HG02938 (cell line): ENCODE measurements around the gene AFP.
"Not testable (repeated sequence)": the region's sequence is repeated elsewhere in the genome, so short reads cannot be mapped to it uniquely, and the experiment has no call there.

Experiments used
- ATAC-seq: cut with Tn5 transposase; IDR thresholded peaks from one replicate; pipeline ENCODE4 v1.9.1; 2021; ENCODE audit warnings: mild to moderate bottlenecking, moderate library complexity; ENCODE audit not compliant: unreplicated experiment

Gene AFP

DNA sequence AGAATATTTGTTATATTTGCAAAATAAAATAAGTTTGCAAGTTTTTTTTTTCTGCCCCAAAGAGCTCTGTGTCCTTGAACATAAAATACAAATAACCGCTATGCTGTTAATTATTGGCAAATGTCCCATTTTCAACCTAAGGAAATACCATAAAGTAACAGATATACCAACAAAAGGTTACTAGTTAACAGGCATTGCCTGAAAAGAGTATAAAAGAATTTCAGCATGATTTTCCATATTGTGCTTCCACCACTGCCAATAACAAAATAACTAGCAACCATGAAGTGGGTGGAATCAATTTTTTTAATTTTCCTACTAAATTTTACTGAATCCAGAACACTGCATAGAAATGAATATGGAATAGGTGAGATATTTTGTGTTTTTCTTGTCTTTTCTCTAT, at the start of gene AFP:
Gene AFP (plus strand): TSS at position 238 of the 400 bp plus-strand sequence. CDS start 42 bp downstream, at position 280.
- ATAC-seq, result no peak

DNA sequence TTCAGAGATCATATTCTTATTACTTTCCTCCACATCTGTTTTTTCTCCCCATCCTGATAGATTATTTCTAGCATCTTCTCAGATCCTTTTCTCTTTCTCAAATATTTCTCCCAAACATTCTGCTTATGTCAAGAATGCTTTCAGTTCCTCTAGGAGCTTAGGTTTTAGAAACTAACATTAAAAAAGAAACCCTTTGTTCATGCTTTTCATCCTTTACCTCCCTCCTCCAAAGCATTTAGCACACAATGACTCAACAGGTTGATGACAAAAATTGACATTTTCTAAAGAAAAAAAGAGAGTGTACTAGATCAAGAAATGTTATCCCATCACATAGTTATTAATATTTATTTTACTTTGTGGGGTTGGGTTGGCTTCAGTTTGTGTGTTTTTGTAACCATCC, 48.5 kb upstream of the AFP start:
- ATAC-seq, result no peak

DNA sequence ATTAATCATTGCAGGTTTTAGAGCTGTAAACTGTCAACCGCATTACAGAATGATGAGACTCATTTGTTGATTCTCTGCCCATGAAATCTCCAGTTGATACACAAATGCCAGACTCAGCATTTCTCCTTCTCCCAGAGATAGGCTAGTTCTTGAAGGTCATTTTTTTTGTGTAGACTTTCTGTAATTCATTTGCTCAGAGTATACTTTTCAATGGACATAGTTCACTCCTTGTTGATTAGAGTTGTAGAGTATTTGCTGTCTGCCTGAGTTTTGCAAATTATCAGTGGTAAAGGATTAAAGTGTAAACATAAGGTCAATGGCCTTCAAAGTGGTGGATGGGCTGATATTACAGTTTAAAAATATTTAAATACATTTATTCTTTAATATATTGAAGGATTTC, 47.1 kb upstream of the AFP start:
- ATAC-seq, result no peak

DNA sequence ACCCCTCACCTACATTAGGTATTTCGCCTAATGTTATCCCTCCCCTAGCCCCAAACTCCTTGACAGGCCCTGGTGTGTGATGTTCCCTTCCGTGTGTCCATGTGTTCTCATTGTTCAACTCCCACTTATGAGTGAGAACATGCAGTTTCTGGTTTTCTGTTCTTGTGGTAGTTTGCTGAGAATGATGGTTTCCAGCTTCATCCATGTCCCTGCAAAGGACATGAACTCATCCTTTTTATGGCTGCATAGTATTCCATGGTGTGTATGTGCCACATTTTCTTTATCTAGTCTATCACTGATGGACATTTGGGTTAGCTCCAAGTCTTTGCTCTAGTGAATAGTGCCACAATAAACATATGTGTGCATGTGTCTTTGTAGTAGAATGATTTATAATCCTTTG, 46.4 kb upstream of the AFP start:
- not testable (repeated sequence) for ATAC-seq

DNA sequence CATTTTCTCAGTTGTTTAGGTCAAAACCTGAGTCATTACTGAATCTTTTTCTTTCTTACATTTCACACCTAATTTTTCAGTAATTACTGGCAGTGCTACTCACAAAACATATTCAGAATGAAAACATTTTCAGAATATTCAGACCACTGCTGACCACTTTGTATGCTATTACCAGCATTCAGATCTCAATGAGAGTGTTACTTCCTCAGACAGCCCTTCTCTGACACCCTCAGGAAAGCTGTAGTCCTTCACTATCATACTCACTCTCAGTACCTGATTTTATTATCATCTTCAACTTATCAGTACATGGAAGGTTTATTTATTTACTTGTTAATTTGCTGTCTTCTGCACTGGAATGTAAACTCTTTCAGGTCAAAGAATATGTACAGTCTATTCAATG, 44.2 kb upstream of the AFP start:
- no peak for ATAC-seq

DNA sequence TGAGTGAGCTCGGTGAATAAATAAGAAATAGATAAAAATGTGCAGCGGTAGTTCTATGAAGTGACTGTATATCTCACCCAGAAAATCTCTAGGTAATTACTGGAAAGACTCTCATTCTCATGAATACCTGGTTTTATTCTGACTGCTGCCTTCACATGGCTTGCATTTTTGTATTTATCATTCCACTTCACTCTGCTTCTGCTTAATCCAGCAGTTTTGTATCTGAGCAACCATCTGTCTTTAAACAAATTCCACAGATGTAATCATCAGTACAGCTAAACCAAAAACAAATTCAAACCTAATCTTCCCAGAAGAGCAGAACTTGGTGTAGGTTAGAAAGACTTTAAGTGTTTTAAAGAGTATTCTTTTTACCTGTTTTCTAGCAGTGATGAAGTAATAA, 43.1 kb upstream of the AFP start:
- ATAC-seq, result no peak

DNA sequence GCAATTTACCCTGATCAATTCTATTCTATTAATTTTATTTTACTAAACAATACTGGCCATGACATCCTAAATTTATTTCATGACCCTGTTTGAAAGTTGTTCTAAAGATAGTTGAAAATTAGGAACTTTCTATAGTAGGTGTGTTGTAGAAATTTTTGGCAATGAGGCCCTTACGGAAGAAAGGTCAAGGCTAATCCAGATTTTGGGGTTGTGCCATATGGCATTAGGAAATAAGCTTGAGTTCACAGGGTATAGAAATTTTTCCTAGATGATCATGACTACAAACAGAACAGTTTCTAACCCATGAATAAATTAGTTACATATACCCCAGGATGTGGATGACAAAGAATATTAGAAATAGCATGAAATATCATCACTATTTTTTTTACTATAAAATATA, 39.7 kb upstream of the AFP start:
- no peak for ATAC-seq

DNA sequence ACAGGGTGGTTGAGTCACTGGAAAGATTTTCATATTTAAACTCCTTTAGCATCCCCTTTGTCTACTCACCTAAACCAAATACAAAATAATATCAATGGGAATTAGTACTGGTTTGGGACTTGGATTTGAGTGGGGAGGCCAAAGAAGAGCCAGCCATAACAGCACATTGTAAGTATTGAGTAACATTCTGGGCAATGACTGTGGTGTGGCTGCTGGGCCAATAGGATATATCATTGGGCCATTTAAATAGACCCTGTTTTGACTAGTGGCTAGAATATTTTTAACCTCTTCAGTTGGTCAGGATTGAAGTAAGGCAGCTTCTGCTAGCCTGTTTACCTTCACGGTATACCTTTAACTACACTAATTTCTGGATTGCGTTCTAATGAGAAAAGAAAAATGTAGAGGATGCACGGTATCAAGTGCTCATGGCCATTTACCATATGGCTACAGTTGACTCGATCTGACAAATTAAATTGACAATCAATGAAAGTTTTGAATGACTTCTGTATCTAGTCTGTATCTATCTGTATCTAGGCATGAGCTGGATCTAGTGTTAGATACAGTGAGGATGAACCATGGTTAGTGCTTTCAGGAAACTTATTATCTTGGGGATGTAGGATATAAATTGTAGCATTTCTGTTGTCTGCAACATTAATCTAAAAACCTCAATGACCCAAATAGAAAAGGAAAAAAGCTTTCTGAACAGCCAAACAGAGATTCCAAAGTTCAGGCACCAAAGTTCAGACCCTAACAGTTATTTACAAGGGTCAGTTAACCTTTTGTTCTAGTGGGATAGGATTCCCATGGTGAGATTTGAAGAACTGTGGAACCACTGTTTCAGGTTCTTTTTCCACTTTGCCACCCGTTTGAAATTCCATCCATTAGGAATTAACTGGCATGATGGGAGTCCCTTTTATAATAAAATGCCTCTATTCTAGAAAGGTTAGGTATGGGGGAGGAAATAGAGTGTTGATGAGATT, 38.7 kb upstream of the AFP start:
- no peak for ATAC-seq

DNA sequence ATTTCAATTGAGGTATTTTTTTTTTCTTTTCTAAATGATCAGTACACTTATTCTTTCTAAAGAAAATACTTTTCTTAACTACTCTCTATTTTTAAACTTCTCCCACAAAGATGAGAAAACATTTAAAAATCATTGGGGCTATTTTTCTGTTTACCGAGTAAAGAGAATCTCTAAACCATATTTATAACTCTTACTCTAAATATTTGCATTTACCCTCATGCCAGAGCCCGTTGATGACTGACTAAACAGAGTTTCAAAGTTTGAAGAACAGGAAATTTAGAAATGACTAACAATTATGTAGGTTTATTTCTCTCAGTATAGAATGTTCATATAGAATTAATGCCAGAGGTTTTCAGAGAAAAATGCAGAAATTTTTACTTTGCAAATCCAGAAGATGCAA, 34.6 kb upstream of the AFP start:
- no peak for ATAC-seq

DNA sequence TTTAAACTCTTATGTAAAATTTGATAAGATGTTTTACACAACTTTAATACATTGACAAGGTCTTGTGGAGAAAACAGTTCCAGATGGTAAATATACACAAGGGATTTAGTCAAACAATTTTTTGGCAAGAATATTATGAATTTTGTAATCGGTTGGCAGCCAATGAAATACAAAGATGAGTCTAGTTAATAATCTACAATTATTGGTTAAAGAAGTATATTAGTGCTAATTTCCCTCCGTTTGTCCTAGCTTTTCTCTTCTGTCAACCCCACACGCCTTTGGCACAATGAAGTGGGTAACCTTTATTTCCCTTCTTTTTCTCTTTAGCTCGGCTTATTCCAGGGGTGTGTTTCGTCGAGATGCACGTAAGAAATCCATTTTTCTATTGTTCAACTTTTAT, 32.0 kb upstream of the AFP start, which contains the start of gene ALB:
Gene ALB (plus strand): TSS at position 246 of the 400 bp plus-strand sequence. CDS start 41 bp downstream, at position 287.
- ATAC-seq, result no peak

DNA sequence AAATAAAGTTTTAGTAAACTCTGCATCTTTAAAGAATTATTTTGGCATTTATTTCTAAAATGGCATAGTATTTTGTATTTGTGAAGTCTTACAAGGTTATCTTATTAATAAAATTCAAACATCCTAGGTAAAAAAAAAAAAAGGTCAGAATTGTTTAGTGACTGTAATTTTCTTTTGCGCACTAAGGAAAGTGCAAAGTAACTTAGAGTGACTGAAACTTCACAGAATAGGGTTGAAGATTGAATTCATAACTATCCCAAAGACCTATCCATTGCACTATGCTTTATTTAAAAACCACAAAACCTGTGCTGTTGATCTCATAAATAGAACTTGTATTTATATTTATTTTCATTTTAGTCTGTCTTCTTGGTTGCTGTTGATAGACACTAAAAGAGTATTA, 31.6 kb upstream of the AFP start:
- no peak for ATAC-seq

DNA sequence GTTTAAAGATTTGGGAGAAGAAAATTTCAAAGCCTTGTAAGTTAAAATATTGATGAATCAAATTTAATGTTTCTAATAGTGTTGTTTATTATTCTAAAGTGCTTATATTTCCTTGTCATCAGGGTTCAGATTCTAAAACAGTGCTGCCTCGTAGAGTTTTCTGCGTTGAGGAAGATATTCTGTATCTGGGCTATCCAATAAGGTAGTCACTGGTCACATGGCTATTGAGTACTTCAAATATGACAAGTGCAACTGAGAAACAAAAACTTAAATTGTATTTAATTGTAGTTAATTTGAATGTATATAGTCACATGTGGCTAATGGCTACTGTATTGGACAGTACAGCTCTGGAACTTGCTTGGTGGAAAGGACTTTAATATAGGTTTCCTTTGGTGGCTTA, 30.9 kb upstream of the AFP start:
- no peak for ATAC-seq

DNA sequence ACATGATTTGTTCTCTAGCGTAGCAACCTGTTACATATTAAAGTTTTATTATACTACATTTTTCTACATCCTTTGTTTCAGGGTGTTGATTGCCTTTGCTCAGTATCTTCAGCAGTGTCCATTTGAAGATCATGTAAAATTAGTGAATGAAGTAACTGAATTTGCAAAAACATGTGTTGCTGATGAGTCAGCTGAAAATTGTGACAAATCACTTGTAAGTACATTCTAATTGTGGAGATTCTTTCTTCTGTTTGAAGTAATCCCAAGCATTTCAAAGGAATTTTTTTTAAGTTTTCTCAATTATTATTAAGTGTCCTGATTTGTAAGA, 29.5 kb upstream of the AFP start:
- no peak for ATAC-seq

DNA sequence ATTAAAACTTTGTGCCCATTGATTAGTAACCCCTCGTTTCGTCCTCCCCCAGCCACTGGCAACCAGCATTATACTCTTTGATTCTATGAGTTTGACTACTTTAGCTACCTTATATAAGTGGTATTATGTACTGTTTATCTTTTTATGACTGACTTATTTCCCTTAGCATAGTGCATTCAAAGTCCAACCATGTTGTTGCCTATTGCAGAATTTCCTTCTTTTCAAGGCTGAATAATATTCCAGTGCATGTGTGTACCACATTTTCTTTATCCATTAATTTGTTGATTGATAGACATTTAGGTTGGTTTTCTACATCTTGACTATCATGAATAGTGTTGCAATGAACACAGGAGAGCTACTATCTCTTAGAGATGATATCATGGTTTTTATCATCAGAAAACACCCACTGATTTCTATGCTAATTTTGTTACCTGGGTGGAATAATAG, 28.8 kb upstream of the AFP start:
- no peak for ATAC-seq

DNA sequence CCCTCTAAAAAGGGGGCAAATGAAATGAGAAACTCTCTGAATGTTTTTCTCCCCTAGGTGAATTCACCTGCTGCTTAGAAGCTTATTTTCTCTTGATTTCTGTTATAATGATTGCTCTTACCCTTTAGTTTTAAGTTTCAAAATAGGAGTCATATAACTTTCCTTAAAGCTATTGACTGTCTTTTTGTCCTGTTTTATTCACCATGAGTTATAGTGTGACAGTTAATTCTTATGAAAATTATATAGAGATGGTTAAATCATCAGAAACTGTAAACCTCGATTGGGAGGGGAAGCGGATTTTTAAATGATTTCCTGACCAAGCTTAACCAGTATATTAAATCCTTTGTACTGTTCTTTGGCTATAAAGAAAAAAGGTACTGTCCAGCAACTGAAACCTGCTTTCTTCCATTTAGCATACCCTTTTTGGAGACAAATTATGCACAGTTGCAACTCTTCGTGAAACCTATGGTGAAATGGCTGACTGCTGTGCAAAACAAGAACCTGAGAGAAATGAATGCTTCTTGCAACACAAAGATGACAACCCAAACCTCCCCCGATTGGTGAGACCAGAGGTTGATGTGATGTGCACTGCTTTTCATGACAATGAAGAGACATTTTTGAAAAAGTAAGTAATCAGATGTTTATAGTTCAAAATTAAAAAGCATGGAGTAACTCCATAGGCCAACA, 27.7 kb upstream of the AFP start:
- ATAC-seq, result no peak

DNA sequence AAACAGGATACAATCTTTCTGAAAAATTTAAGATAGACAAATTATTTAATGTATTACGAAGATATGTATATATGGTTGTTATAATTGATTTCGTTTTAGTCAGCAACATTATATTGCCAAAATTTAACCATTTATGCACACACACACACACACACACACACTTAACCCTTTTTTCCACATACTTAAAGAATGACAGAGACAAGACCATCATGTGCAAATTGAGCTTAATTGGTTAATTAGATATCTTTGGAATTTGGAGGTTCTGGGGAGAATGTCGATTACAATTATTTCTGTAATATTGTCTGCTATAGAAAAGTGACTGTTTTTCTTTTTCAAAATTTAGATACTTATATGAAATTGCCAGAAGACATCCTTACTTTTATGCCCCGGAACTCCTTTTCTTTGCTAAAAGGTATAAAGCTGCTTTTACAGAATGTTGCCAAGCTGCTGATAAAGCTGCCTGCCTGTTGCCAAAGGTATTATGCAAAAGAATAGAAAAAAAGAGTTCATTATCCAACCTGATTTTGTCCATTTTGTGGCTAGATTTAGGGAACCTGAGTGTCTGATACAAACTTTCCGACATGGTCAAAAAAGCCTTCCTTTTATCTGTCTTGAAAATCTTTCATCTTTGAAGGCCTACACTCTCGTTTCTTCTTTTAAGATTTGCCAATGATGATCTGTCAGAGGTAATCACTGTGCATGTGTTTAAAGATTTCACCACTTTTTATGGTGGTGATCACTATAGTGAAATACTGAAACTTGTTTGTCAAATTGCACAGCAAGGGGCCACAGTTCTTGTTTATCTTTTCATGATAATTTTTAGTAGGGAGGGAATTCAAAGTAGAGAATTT, 26.8 kb upstream of the AFP start:
- no peak for ATAC-seq

DNA sequence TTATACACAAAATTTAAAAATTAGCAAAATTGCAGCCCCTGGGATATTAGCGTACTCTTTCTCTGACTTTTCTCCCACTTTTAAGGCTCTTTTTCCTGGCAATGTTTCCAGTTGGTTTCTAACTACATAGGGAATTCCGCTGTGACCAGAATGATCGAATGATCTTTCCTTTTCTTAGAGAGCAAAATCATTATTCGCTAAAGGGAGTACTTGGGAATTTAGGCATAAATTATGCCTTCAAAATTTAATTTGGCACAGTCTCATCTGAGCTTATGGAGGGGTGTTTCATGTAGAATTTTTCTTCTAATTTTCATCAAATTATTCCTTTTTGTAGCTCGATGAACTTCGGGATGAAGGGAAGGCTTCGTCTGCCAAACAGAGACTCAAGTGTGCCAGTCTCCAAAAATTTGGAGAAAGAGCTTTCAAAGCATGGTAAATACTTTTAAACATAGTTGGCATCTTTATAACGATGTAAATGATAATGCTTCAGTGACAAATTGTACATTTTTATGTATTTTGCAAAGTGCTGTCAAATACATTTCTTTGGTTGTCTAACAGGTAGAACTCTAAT, 26.0 kb upstream of the AFP start:
- no peak for ATAC-seq

DNA sequence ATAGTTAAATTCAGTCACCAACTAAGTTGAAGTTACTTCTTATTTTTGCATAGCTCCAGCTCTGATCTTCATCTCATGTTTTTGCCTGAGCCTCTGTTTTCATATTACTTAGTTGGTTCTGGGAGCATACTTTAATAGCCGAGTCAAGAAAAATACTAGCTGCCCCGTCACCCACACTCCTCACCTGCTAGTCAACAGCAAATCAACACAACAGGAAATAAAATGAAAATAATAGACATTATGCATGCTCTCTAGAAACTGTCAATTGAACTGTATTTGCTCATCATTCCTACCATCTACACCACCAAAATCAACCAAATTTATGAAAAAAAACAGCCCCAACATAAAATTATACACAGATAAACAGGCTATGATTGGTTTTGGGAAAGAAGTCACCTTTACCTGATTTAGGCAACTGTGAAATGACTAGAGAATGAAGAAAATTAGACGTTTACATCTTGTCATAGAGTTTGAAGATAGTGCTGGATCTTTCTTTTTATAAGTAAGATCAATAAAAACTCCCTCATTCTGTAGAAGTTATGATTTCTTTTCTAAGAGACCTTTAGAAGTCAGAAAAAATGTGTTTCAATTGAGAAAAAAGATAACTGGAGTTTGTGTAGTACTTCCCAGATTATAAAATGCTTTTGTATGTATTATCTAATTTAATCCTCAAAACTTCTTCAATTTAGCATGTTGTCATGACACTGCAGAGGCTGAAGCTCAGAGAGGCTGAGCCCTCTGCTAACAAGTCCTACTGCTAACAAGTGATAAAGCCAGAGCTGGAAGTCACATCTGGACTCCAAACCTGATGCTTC, 24.9 kb upstream of the AFP start:
- ATAC-seq, result no peak

DNA sequence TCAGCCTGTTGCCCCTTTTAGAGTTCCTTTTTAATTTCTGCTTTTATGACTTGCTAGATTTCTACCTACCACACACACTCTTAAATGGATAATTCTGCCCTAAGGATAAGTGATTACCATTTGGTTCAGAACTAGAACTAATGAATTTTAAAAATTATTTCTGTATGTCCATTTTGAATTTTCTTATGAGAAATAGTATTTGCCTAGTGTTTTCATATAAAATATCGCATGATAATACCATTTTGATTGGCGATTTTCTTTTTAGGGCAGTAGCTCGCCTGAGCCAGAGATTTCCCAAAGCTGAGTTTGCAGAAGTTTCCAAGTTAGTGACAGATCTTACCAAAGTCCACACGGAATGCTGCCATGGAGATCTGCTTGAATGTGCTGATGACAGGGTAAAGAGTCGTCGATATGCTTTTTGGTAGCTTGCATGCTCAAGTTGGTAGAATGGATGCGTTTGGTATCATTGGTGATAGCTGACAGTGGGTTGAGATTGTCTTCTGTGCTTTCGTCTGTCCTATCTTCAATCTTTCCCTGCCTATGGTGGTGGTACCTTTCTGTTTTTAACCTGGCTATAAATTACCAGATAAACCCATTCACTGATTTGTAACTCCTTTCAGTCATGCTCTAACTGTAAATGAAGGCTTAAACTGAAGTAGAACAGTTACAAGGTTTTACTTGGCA, 24.1 kb upstream of the AFP start:
- no peak for ATAC-seq
